PC-9 (cell line): ENCODE data around the gene PHOSPHO2.

Experiments used
- CTCF ChIP-seq: fragments of 200-600 bp; sonication (generic); conservative IDR thresholded peaks from 2 replicates; pipeline ENCODE4 v1.6.1; 2017; ENCODE audit warnings: mixed run types, antibody characterized with exemption, mild to moderate bottlenecking, moderate library complexity
- EZH2 ChIP-seq: fragments of 200-600 bp; sonication (generic); IDR thresholded peaks from 2 replicates; pipeline ENCODE4 v1.8.0; 2017; ENCODE audit warnings: antibody characterized with exemption, low read depth

- no peak for TF ChIP-seq CTCF
- no peak for TF ChIP-seq EZH2
Observed at GRCh38 chr2:169673106-169673505, 21.2 kb upstream of the PHOSPHO2 start.
